Measurements from ENCODE around the gene DQX1. TPM values are rescaled to one million over a fixed set of nuclear protein-coding genes. Genes with fewer than 3 reads are reported as not detected.

DQX1 gene
- total RNA-seq, 4 donors from 2014 or later: 2.7 to 12.8 (median 6.4) TPM

DNA sequence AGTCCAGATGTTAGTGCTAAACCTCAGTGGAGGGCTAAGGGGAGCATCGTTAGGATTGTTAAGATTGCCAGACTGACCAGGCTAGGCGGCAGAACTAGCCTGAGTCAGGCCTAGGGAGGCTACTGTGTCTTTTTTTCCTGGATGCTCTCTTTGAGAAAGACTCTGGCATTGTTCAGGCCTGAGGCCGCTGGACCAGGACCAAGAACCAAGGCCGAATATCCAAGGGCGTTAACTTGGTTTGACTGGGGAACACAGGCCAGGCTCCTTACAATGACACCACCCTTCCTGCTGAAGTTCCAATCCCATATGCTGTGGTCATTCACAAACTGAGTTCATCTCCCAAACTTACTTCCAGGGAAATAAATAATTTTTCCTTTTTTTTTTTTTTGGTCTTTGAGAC lies 14.3 kb upstream of the DQX1 start:
- no peak overlapping the region for H3K4me3 ChIP-seq
- no peak overlapping the region for H3K27ac ChIP-seq
- H3K36me3 ChIP-seq: no peaks in the 10 kb centered on the region
- WGBS: 59% methylated on average over 5 of the region's 5 CpGs
- H3K27me3 ChIP-seq: no peaks in the 10 kb centered on the region
- TF ChIP-seq POLR2AphosphoS5 (IDR thresholded peaks at IDR 0.05): no peak
- no peak for TF ChIP-seq POLR2A (IDR thresholded peaks at IDR 0.05)
- TF ChIP-seq, protein P1, sequence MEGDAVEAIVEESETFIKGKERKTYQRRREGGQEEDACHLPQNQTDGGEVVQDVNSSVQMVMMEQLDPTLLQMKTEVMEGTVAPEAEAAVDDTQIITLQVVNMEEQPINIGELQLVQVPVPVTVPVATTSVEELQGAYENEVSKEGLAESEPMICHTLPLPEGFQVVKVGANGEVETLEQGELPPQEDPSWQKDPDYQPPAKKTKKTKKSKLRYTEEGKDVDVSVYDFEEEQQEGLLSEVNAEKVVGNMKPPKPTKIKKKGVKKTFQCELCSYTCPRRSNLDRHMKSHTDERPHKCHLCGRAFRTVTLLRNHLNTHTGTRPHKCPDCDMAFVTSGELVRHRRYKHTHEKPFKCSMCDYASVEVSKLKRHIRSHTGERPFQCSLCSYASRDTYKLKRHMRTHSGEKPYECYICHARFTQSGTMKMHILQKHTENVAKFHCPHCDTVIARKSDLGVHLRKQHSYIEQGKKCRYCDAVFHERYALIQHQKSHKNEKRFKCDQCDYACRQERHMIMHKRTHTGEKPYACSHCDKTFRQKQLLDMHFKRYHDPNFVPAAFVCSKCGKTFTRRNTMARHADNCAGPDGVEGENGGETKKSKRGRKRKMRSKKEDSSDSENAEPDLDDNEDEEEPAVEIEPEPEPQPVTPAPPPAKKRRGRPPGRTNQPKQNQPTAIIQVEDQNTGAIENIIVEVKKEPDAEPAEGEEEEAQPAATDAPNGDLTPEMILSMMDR (IDR thresholded peaks at IDR 0.05): no peak
- no peak for TF ChIP-seq EP300 (IDR thresholded peaks at IDR 0.05)
- no peaks in the 10 kb centered on the region for H3K9me3 ChIP-seq
- peaks cover 2% of the 10 kb centered on the region for H3K4me1 ChIP-seq
- DNase-seq (ENCODE audit: low spot score in 2 of 2): no peak

DNA sequence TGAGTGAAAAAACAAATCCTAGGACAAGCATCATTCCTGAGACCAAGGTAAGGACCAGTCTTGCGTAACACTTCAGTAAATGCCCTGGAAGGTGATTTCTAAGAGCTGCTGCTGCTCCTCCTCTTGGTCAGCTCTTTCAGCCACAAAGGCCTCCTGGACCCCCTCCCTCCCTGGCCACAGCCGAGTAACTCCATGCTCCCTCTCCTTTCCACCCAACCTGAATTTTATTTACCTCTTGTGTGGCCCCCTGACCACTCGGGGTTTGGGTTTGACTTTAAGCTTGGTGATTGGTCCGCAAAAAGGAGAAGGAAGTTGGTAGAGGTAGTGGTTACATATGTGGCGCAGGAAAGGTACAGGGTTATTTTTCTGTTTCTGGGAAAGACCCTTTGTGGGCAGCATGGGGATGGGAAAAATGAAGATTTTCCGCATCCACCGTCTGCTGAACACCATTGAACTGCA lies 12.9 kb upstream of the DQX1 start:
- Histone ChIP-seq H3K27me3 (no peaks in the 10 kb centered on the region), H3K36me3 (peaks cover under 1% of the 10 kb centered on the region), H3K27ac (no peak overlapping the region), H3K9me3 (no peaks in the 10 kb centered on the region), H3K4me3 (no peak overlapping the region), H3K4me1 (peaks cover 2% of the 10 kb centered on the region)
- 76% methylated on average over 7 of the region's 7 CpGs for WGBS
- TF ChIP-seq POLR2AphosphoS5 (IDR thresholded peaks at IDR 0.05) (no peak), EP300 (IDR thresholded peaks at IDR 0.05) (no peak), POLR2A (IDR thresholded peaks at IDR 0.05) (no peak)
- TF ChIP-seq, protein P1 (IDR thresholded peaks at IDR 0.05): no peak
- no peak for DNase-seq (ENCODE audit: low spot score in 2 of 2)

GRCh38 chr2:74537140-74537539 lies 11.1 kb upstream of the DQX1 start:
- Histone ChIP-seq H3K4me3 (no peak overlapping the region), H3K27ac (no peak overlapping the region), H3K9me3 (no peaks in the 10 kb centered on the region), H3K36me3 (peaks cover 17% of the 10 kb centered on the region), H3K4me1 (peaks cover 2% of the 10 kb centered on the region), H3K27me3 (no peaks in the 10 kb centered on the region)
- no peak for DNase-seq (ENCODE audit: low spot score in 2 of 2)
- 44% methylated on average over 4 of the region's 4 CpGs for WGBS
- TF ChIP-seq POLR2A (IDR thresholded peaks at IDR 0.05) (no peak), EP300 (IDR thresholded peaks at IDR 0.05) (no peak), POLR2AphosphoS5 (IDR thresholded peaks at IDR 0.05) (no peak)
- TF ChIP-seq, protein P1 (IDR thresholded peaks at IDR 0.05): no peak

DNA sequence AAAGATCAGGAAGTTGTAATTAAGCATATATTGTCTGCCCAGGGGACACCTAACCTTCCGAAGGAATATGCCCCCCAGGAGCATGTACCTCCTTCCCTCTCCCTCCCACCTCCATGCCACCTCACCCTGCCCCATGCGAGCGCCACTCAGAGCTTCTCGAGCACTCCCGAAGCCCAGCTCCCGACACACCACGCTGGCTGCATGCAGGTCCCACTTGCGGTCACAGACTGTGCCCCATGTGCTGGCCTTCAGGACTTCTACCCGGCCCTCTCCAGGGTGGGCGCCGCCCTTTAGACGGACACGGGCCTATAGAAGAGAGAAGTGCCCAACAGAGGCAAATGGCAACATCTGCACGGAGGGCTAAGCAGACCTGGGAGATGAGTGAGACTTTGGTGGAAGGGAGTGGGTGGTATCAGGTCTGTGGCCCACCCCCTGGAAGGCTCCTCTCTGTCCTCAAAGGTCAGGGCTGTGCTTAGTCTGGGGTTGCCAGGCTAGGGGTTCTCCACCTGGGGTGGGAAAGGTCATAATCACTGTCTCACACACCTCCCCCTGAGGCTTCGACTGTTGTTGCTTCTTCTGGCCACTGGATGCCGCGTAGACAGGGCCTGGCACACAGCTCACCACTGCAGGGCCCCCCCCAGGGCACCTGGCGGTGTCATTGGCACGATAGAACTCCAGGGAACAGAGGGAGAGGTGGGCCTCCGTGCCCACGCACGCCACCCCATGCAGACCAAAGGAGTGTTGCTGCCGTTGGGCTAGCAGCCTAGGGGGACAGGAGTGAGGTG lies 10.3 kb upstream of the DQX1 start:
- Histone ChIP-seq H3K4me1 (peaks cover 6% of the 10 kb centered on the region), H3K27me3 (no peaks in the 10 kb centered on the region), H3K4me3 (no peak overlapping the region), H3K27ac (no peak overlapping the region), H3K9me3 (no peaks in the 10 kb centered on the region), H3K36me3 (peaks cover 17% of the 10 kb centered on the region)
- no peak for DNase-seq (ENCODE audit: low spot score in 2 of 2)
- WGBS: 79% methylated on average over 23 of the region's 23 CpGs
- TF ChIP-seq EP300 (IDR thresholded peaks at IDR 0.05) (no peak), POLR2AphosphoS5 (IDR thresholded peaks at IDR 0.05) (no peak), POLR2A (IDR thresholded peaks at IDR 0.05) (no peak)
- TF ChIP-seq, protein P1 (IDR thresholded peaks at IDR 0.05): no peak

GRCh38 chr2:74535440-74535965 lies 9.5 kb upstream of the DQX1 start:
- DNase-seq (ENCODE audit: low spot score in 2 of 2): no peak
- H3K9me3 ChIP-seq: no peaks in the 10 kb centered on the region
- H3K36me3 ChIP-seq: peaks cover 17% of the 10 kb centered on the region
- 90% methylated on average over 10 of the region's 10 CpGs for whole genome bisulfite sequencing
- no peak overlapping the region for H3K4me3 ChIP-seq
- no peak overlapping the region for H3K27ac ChIP-seq
- TF ChIP-seq POLR2A (IDR thresholded peaks at IDR 0.05) (no peak), EP300 (IDR thresholded peaks at IDR 0.05) (no peak)
- TF ChIP-seq, protein P1 (IDR thresholded peaks at IDR 0.05): no peak
- peaks cover 15% of the 10 kb centered on the region for H3K4me1 ChIP-seq
- H3K27me3 ChIP-seq: no peaks in the 10 kb centered on the region

Measured in suprapubic skin (tissue), 4 donors.